Loucy (cell line): ENCODE results near the gene RPL3.
"Not testable (repeated sequence)": the region's sequence is repeated elsewhere in the genome, so short reads cannot be mapped to it uniquely, and the experiment has no call there.

ENCODE experiments used
- CTCF ChIP-seq: fragments of 200-600 bp; sonication (generic); conservative IDR thresholded peaks from 2 replicates; pipeline ENCODE4 v1.5.1; 2014; ENCODE audit warnings: mild to moderate bottlenecking, antibody characterized with exemption, low read length
- EZH2phosphoT487 ChIP-seq: fragments of 200-600 bp; IDR thresholded peaks from 2 replicates; pipeline ENCODE4 v1.6.1; 2018; ENCODE audit warnings: antibody characterized with exemption, mild to moderate bottlenecking, moderate library complexity, borderline replicate concordance

- TF ChIP-seq CTCF, EZH2phosphoT487: not testable (repeated sequence)
Observed at GRCh38 chr22:39320616-39321029, 1.2 kb upstream of the RPL3 start.
